Measurements from ENCODE around the gene FAM107A. TPM values are rescaled to one million over a fixed set of nuclear protein-coding genes. Genes with fewer than 3 reads are reported as not detected.
A peak's percentile ranks its signal among the peaks of the same experiment; 100 is the strongest.

Gene FAM107A
- total RNA-seq, 4 donors from 2014 or later = 62.3 to 137 (median 83.3) TPM

DNA sequence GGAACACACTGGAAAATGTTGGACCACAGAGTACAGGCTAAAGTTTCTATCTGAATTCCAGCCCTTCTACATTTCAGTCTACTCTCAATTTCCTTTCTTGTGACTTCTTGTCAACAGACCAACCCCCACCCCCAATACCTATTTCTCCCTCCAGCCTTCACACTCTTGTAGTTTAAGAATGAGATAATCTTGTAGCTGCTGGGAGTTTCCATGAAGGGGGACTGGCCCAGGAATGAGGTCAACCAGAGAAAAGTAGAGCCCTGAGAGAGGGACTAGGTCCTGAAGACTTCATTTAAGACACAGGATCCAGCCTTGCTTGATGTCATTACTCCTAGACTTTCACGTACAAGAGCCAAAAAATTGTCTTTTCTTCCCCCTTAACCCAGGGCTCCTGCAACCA is 29.5 kb upstream of the FAM107A start:
- 20 to 37% methylated on average over 1 of the region's 1 CpG for WGBS, 2 donors
- H3K4me1 ChIP-seq = peaks cover 35 to 44% of the 10 kb centered on the region in 2 donors
- peak overlapping the region; percentile 66 to 93 (median 88) for H3K27ac ChIP-seq
- intact Hi-C loops (cut with DNase I) = no loop called here
- no peak overlapping the region for H3K4me3 ChIP-seq (replicated peaks in 1 of 3)
- TF ChIP-seq, protein P1, sequence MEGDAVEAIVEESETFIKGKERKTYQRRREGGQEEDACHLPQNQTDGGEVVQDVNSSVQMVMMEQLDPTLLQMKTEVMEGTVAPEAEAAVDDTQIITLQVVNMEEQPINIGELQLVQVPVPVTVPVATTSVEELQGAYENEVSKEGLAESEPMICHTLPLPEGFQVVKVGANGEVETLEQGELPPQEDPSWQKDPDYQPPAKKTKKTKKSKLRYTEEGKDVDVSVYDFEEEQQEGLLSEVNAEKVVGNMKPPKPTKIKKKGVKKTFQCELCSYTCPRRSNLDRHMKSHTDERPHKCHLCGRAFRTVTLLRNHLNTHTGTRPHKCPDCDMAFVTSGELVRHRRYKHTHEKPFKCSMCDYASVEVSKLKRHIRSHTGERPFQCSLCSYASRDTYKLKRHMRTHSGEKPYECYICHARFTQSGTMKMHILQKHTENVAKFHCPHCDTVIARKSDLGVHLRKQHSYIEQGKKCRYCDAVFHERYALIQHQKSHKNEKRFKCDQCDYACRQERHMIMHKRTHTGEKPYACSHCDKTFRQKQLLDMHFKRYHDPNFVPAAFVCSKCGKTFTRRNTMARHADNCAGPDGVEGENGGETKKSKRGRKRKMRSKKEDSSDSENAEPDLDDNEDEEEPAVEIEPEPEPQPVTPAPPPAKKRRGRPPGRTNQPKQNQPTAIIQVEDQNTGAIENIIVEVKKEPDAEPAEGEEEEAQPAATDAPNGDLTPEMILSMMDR (IDR thresholded peaks at IDR 0.05) = no peak
- TF ChIP-seq POLR2A (IDR thresholded peaks at IDR 0.05) = no peak
- no peaks in the 10 kb centered on the region for H3K36me3 ChIP-seq
- H3K9me3 ChIP-seq = no peaks in the 10 kb centered on the region
- peak; percentile 26 to 39 for DNase-seq
- H3K27me3 ChIP-seq = no peaks in the 10 kb centered on the region

DNA sequence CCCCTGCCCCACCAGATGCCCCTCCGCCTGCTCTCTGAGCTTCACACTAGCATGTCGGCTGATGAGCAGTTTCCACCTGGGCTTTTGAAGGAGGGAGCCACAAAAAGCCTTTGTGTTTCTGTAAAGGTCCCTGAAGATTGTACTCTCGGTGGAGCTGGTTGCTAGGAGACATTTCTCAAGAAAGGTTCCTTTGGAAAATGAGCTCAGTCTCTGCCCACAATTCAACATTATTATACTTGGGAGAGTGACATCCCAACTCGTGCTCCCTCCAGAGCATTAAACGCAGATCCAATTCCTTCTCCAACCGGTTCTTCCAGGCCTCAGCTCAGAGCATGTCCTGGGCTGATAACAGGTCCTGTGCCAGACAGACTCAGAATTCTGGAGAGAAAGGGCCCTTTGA is 26.8 kb upstream of the FAM107A start:
- WGBS, 2 donors = 76 to 88% methylated on average over 6 of the region's 6 CpGs
- H3K27ac ChIP-seq = no peak overlapping the region

DNA sequence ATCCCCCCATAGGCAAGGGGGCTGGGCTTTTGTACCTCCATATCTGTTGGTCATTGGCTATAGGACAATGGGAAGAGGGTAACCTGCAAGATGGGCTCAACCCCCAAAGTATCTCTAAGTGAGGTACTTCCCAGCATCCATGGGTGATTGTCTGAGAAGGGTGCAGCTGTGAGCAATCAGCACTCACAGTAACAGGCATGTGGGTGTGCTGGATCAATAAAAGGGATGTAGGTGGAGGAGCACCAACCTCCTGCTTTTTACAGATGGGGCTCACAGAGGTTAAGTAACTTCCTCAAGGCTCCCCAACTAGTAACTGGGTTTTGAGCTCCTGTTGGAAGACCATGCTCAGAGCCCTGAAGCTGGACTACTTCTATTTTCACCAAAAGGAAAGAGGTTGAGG is 26.4 kb upstream of the FAM107A start:
- TF ChIP-seq, protein P1 (IDR thresholded peaks at IDR 0.05) = no peak
- no peak for TF ChIP-seq POLR2A (IDR thresholded peaks at IDR 0.05)
- no peaks in the 10 kb centered on the region for H3K27me3 ChIP-seq
- no peak overlapping the region for H3K4me3 ChIP-seq (replicated peaks in 1 of 3)
- no peak overlapping the region for H3K27ac ChIP-seq
- H3K4me1 ChIP-seq = peaks cover 24 to 25% of the 10 kb centered on the region in 2 donors
- intact Hi-C loops (cut with DNase I) = no loop called here
- no peaks in the 10 kb centered on the region for H3K36me3 ChIP-seq
- no peaks in the 10 kb centered on the region for H3K9me3 ChIP-seq
- no peak for DNase-seq

More for the DNA sequence above, 26.8 kb upstream of the FAM107A start:
- Histone ChIP-seq H3K36me3 (no peaks in the 10 kb centered on the region), H3K9me3 (no peaks in the 10 kb centered on the region), H3K4me3 (replicated peaks in 1 of 3) (no peak overlapping the region), H3K4me1 (peaks cover 26 to 27% of the 10 kb centered on the region in 2 donors), H3K27me3 (no peaks in the 10 kb centered on the region)
- no peak for DNase-seq
- TF ChIP-seq, protein P1 (IDR thresholded peaks at IDR 0.05) = no peak
- TF ChIP-seq POLR2A (IDR thresholded peaks at IDR 0.05) = no peak
- intact Hi-C loops (cut with DNase I) = no loop called here

DNA sequence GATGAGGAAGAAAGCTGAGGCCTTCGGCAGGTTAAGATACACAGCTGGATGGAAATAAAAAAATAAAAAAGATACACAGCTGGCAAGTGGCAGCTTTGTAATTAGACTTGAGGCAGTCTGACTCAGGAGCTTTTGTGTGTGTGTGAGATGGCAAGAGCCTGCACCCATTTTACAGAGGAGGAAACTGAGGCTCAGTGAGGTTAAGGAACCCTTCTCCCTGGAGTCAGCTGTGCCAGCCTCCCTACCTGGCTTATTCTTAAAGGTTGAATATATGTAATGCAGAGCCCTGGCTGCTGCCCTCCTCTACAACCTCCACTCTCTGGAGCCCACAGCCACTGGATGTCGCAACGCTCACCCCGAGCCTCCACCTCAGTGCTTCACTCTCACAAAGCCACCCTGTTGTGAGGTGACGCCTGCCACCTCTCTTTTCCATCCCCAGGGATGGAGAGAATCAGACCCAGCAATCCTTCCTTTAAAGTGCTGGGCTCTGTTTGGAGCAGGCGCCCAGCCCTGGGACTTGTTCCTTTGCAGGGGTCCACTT is 20.6 kb upstream of the FAM107A start:
- Histone ChIP-seq H3K27ac (no peak overlapping the region), H3K9me3 (no peaks in the 10 kb centered on the region), H3K27me3 (no peaks in the 10 kb centered on the region), H3K4me1 (no peaks in the 10 kb centered on the region), H3K4me3 (replicated peaks in 1 of 3) (no peak overlapping the region), H3K36me3 (no peaks in the 10 kb centered on the region)
- intact Hi-C loops (cut with DNase I) = no loop called here
- no peak for TF ChIP-seq POLR2A (IDR thresholded peaks at IDR 0.05)
- TF ChIP-seq, protein P1 (IDR thresholded peaks at IDR 0.05) = no peak
- 88 to 90% methylated on average over 6 of the region's 6 CpGs for WGBS, 2 donors
- DNase-seq = no peak

DNA sequence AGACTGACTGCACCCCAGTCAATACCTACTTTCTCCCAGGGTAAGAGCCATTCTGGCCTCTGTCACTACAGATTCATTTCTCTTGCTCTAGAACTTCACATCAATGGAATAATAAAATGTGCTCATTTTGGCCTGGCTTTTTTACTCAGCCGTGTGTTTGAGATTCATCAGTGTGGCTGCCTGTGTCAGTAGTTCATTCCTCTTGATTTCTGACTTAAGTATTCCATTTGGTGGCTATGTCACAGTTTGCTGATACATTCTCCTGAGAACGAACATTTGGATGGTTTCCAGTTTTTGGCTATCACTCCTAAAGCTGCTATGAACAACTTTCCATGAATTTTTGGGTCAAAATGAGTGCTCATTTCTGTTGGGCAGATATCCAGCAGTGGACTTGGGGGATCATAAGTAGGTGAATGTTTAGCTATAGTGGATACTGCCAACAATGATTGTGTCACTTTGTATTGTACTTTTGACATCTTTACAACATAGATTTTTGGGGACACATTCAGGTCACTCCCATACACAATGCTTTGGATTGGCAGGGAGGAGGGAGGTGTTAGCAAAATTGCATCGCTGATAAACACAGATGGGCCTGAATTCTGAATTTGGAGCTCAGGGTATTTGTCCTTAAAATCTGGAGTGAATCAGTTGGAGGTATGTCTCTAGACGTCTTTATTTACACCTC is 19.8 kb upstream of the FAM107A start:
- no peak for DNase-seq
- Histone ChIP-seq H3K36me3 (no peaks in the 10 kb centered on the region), H3K4me3 (replicated peaks in 1 of 3) (no peak overlapping the region), H3K27me3 (no peaks in the 10 kb centered on the region), H3K27ac (no peak overlapping the region), H3K9me3 (no peaks in the 10 kb centered on the region), H3K4me1 (no peaks in the 10 kb centered on the region)
- WGBS, 2 donors = 61 to 62% methylated on average over 4 of the region's 4 CpGs
- no peak for TF ChIP-seq POLR2A (IDR thresholded peaks at IDR 0.05)
- TF ChIP-seq, protein P1 (IDR thresholded peaks at IDR 0.05) = no peak
- intact Hi-C loops (cut with DNase I) = no loop called here

All from thyroid gland (tissue), 4 donors.